GM10266 (cell line): ENCODE measurements around the gene PLEKHA7.

Experiments used
- DNase-seq: peaks from one replicate; pipeline ENCODE4 v3.0.0; 2012; ENCODE audit errors: extremely low spot score
- TF ChIP-seq, protein P1 (sequence below): IDR thresholded peaks from 2 replicates; pipeline ENCODE4 v1.5.1; 2012; ENCODE audit warnings: mild to moderate bottlenecking, low read depth; ENCODE audit not compliant: control insufficient read depth, insufficient read depth; ENCODE audit errors: missing control alignments

PLEKHA7 gene

DNA sequence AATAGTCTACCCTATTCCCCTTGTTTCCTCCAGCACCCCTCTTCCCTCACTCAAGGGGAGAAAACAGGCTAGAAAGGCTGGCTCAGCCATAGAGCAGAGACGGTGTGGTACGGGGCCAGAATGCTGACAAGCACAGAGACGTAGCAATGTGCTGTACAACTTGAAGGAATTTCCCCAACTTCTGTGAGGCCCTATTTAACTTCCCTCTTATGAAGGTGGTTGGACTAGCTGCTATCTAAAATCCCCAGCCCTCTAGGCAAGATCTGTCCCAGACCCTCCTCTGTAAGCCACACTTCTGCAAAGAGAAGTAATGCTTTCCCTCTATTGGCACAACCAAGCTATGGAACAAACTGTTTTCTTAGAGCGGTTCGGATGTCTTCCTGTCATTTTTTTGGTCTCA, 37.8 kb downstream of the PLEKHA7 start:
- TF ChIP-seq, protein P1, sequence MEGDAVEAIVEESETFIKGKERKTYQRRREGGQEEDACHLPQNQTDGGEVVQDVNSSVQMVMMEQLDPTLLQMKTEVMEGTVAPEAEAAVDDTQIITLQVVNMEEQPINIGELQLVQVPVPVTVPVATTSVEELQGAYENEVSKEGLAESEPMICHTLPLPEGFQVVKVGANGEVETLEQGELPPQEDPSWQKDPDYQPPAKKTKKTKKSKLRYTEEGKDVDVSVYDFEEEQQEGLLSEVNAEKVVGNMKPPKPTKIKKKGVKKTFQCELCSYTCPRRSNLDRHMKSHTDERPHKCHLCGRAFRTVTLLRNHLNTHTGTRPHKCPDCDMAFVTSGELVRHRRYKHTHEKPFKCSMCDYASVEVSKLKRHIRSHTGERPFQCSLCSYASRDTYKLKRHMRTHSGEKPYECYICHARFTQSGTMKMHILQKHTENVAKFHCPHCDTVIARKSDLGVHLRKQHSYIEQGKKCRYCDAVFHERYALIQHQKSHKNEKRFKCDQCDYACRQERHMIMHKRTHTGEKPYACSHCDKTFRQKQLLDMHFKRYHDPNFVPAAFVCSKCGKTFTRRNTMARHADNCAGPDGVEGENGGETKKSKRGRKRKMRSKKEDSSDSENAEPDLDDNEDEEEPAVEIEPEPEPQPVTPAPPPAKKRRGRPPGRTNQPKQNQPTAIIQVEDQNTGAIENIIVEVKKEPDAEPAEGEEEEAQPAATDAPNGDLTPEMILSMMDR: no peak
- no peak for DNase-seq

DNA sequence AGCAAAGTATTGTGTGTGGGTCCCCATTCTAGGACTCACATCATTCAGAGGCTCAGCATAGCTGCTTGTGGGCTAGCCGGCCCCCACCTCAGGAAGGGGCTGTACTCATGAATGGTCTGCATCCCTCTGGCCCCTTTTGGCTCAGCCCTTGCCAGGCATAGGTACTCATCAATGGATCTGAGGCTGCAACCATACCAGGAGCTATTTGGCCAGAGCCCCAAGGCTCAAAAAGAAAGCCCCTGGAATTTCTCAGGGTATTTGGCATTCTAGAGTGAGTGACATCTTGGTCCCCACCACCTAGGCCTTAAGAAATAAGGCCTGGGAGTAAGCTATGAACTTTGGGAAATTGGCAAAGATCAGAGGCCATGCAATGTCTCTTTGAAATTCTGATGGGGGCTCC, 38.3 kb downstream of the PLEKHA7 start:
- TF ChIP-seq, protein P1: no peak
- no peak for DNase-seq

- DNase-seq: no peak
- TF ChIP-seq, protein P1: no peak
These were observed 40.8 kb downstream of the PLEKHA7 start for GRCh38 chr11:16973338-16973964.

DNA sequence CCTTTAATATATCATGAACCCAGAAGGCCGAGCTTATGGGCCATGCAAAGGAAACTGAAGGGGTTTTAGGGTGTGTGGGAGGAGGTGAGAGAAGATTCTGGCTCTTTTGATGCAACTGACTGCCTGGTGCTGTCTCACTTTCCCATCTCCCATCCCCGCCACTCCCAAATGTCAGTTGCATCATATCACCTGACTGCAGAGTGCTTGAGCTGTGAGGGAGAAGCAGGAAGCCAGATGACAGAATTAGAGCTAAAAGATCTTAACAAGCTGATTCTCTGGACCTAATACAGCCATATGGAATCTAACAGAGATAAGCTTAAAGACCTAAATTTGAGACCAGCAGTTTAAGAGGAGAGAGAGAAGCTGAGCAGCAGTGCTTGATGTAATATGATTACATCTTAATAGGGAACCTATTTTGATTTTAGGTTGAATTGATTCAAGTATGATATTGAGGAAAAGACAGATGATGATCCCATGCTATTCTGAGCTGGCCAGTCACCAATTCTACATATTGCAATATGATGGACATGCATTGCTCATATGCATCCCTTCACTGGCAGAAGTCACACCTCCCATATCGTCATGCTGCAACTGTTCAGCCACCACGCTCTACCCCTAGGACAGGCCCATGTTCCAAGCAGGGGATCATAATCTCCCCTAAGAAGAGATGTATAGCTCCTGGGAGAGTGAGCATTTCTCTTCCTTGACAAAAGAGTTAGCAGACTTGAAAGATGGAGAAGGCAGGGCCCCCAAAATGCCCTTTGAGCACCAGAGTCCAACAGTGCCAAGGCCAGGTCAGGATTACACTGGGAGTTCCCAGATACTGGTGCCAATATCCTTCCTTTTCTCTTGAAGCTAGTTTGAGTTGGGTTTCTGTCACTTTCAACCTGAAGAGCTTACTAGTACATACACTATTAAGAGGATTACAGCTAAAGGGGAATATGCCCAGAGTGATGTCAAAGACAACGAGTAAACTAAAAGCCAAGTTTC, 44.9 kb downstream of the PLEKHA7 start:
- DNase-seq: no peak
- TF ChIP-seq, protein P1: no peak

GRCh38 chr11:16968196-16968595, 46.0 kb downstream of the PLEKHA7 start:
- TF ChIP-seq, protein P1: no peak
- DNase-seq: no peak

GRCh38 chr11:16966930-16967671, 47.1 kb downstream of the PLEKHA7 start:
- TF ChIP-seq, protein P1: no peak
- DNase-seq: no peak

DNA sequence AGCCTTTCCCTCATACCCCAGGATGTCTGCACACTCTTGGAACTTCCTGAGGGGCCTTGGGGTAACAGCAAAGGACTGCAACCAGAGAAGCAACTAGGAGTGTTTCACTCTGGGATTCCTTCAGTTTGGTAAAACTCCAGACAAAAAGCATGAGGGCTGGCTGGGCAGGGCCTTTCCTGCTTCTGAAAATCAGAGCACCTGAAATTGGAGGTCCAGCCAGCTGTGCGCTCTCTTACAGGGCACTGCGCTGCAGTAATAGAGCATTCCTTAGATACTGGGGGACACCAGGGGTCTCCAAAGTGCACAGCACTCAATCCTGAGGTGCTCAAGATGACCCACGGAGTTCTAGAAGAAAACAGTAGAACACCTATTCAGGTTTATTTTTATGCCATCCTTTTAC, 49.7 kb downstream of the PLEKHA7 start:
- TF ChIP-seq, protein P1: no peak

More for the DNA sequence above, 49.7 kb downstream of the PLEKHA7 start:
- no peak for DNase-seq
